Activated CD8-positive, alpha-beta memory T cell treated with anti-CD3 and anti-CD28 coated beads, Interleukin-2, amount 50 U/mL, for 4 hours (primary cell): ENCODE measurements around the gene RPP40.
"Not testable (repeated sequence)": the region's sequence is repeated elsewhere in the genome, so short reads cannot be mapped to it uniquely, and the experiment has no call there.

Source experiments
- DNase-seq: peaks from one replicate; pipeline ENCODE4 v3.0.0-alpha.2; 2020

The RPP40 gene

GRCh38 chr6:5014072-5014561 is 10.3 kb upstream of the RPP40 start:
- no peak for DNase-seq

- DNase-seq: no peak
These were observed 8.7 kb upstream of the RPP40 start for GRCh38 chr6:5012519-5012918.

- DNase-seq: no peak
These were observed 7.5 kb upstream of the RPP40 start for GRCh38 chr6:5011346-5011745.

GRCh38 chr6:5007531-5007930 is 3.7 kb upstream of the RPP40 start:
- no peak for DNase-seq

- no peak for DNase-seq
These were observed 2.4 kb upstream of the RPP40 start for GRCh38 chr6:5006222-5006621.

- not testable (repeated sequence) for DNase-seq
These were observed 1.2 kb upstream of the RPP40 start for GRCh38 chr6:5005038-5005433.

GRCh38 chr6:5004373-5005037 is 668 bp upstream of the RPP40 start:
- no peak for DNase-seq

- DNase-seq: no peak
These were observed 4.3 kb downstream of the RPP40 start for GRCh38 chr6:4999586-4999985.

- no peak for DNase-seq
These were observed 6.0 kb downstream of the RPP40 start for GRCh38 chr6:4997862-4998261.

GRCh38 chr6:4994741-4995140 is 9.1 kb downstream of the RPP40 start:
- DNase-seq: no peak

GRCh38 chr6:4987432-4987831 is 16.4 kb downstream of the RPP40 start:
- DNase-seq: no peak

GRCh38 chr6:4986999-4987398 is 16.8 kb downstream of the RPP40 start:
- DNase-seq: no peak

GRCh38 chr6:4983322-4983721 is 20.5 kb downstream of the RPP40 start:
- no peak for DNase-seq

- no peak for DNase-seq
These were observed 22.1 kb downstream of the RPP40 start for GRCh38 chr6:4981761-4982160.

- DNase-seq: no peak
These were observed 24.4 kb downstream of the RPP40 start for GRCh38 chr6:4979426-4979825.

GRCh38 chr6:4977468-4977867 is 26.4 kb downstream of the RPP40 start:
- no peak for DNase-seq

GRCh38 chr6:4975506-4975905 is 28.3 kb downstream of the RPP40 start:
- DNase-seq: no peak

GRCh38 chr6:4974962-4975361 is 28.9 kb downstream of the RPP40 start:
- no peak for DNase-seq

- DNase-seq: no peak
These were observed 29.7 kb downstream of the RPP40 start for GRCh38 chr6:4973982-4974745.

GRCh38 chr6:4973415-4973814 is 30.4 kb downstream of the RPP40 start:
- no peak for DNase-seq

GRCh38 chr6:4972438-4972837 is 31.4 kb downstream of the RPP40 start:
- no peak for DNase-seq

GRCh38 chr6:4971851-4972250 is 32.0 kb downstream of the RPP40 start:
- no peak for DNase-seq

GRCh38 chr6:4970739-4971395 is 33.0 kb downstream of the RPP40 start:
- DNase-seq: no peak
